RPMI8226 (cell line): ENCODE data around the gene ADGRL3.
A peak's percentile ranks its signal among the peaks of the same experiment; 100 is the strongest.
"Not testable (repeated sequence)": the region's sequence is repeated elsewhere in the genome, so short reads cannot be mapped to it uniquely, and the experiment has no call there.

ENCODE experiments used
- DNase-seq: peaks from one replicate; pipeline ENCODE4 v3.0.0-alpha.2; 2015

The ADGRL3 gene

GRCh38 chr4:61509721-61510241 lies 309.7 kb downstream of the ADGRL3 start:
- DNase-seq = not testable (repeated sequence)

GRCh38 chr4:61511716-61512488 lies 311.8 kb downstream of the ADGRL3 start:
- no peak for DNase-seq

- no peak for DNase-seq
These were observed 314.9 kb downstream of the ADGRL3 start for GRCh38 chr4:61514991-61515390.

GRCh38 chr4:61517144-61517543 lies 317.0 kb downstream of the ADGRL3 start:
- DNase-seq = no peak

GRCh38 chr4:61520166-61520565 lies 320.0 kb downstream of the ADGRL3 start:
- DNase-seq = no peak

GRCh38 chr4:61520681-61521160 lies 320.6 kb downstream of the ADGRL3 start:
- no peak for DNase-seq

- DNase-seq = no peak
These were observed 321.3 kb downstream of the ADGRL3 start for GRCh38 chr4:61521451-61521850.

GRCh38 chr4:61522312-61522711 lies 322.2 kb downstream of the ADGRL3 start:
- DNase-seq = no peak

- DNase-seq = no peak
These were observed 327.8 kb downstream of the ADGRL3 start for GRCh38 chr4:61527888-61528287.

GRCh38 chr4:61528595-61528994 lies 328.5 kb downstream of the ADGRL3 start:
- DNase-seq = no peak

- DNase-seq = no peak
These were observed 331.1 kb downstream of the ADGRL3 start for GRCh38 chr4:61531188-61531587.

GRCh38 chr4:61532336-61533000 lies 332.3 kb downstream of the ADGRL3 start:
- DNase-seq = no peak

- no peak for DNase-seq
These were observed 333.0 kb downstream of the ADGRL3 start for GRCh38 chr4:61533140-61533539.

GRCh38 chr4:61540944-61541343 lies 340.8 kb downstream of the ADGRL3 start:
- peak; percentile 50 for DNase-seq

- DNase-seq = no peak
These were observed 341.3 kb downstream of the ADGRL3 start for GRCh38 chr4:61541459-61541858.

- no peak for DNase-seq
These were observed 343.9 kb downstream of the ADGRL3 start for GRCh38 chr4:61543976-61544375.

- no peak for DNase-seq
These were observed 345.9 kb downstream of the ADGRL3 start for GRCh38 chr4:61545902-61546480.

- no peak for DNase-seq
These were observed 349.2 kb downstream of the ADGRL3 start for GRCh38 chr4:61549336-61549735.

- DNase-seq = no peak
These were observed 353.5 kb downstream of the ADGRL3 start for GRCh38 chr4:61553557-61554125.

GRCh38 chr4:61555789-61556188 lies 355.7 kb downstream of the ADGRL3 start:
- no peak for DNase-seq

- no peak for DNase-seq
These were observed 356.2 kb downstream of the ADGRL3 start for GRCh38 chr4:61556277-61556676.

GRCh38 chr4:61559396-61559795 lies 359.3 kb downstream of the ADGRL3 start:
- no peak for DNase-seq

GRCh38 chr4:61561028-61561427 lies 360.9 kb downstream of the ADGRL3 start:
- DNase-seq = no peak
